Measurements from ENCODE around the gene CRNKL1.
"Not testable (repeated sequence)": the region's sequence is repeated elsewhere in the genome, so short reads cannot be mapped to it uniquely, and the experiment has no call there.

CRNKL1 gene

GRCh38 chr20:20010639-20011500 is 41.4 kb downstream of the CRNKL1 start:
- H3K9ac ChIP-seq (ENCODE audit: insufficient read length) = peak overlapping the region; percentile 42
- H3K27ac ChIP-seq = peak overlapping the region; percentile 71
- H3K9me3 ChIP-seq (ENCODE audit: low read depth, low read length) = no peaks in the 10 kb centered on the region
- TF ChIP-seq EZH2 (IDR thresholded peaks at IDR 0.05) = no peak
- TF ChIP-seq FOXP2 (optimal IDR thresholded peaks at IDR 0.05; ENCODE audit: control extremely low read depth, extremely low read length, insufficient read depth) = no peak
- TF ChIP-seq POLR2AphosphoS5 (IDR thresholded peaks at IDR 0.05; ENCODE audit: borderline replicate concordance, low read depth, low read length) = no peak
- peak overlapping the region; percentile 19; the same call in 1 of the 2 replicates for H3K4me3 ChIP-seq
- H3K36me3 ChIP-seq (ENCODE audit: insufficient read depth, low read length) = no peaks in the 10 kb centered on the region
- no peak for DNase-seq (ENCODE audit: low read depth, low spot score)

GRCh38 chr20:20009784-20010253 is 42.4 kb downstream of the CRNKL1 start:
- no peak for DNase-seq (ENCODE audit: low read depth, low spot score)
- H3K27ac ChIP-seq = no peak overlapping the region
- no peak for TF ChIP-seq POLR2AphosphoS5 (IDR thresholded peaks at IDR 0.05; ENCODE audit: borderline replicate concordance, low read depth, low read length)
- no peaks in the 10 kb centered on the region for H3K9me3 ChIP-seq (ENCODE audit: low read depth, low read length)
- no peak overlapping the region for H3K9ac ChIP-seq (ENCODE audit: insufficient read length)
- no peak overlapping the region for H3K4me3 ChIP-seq
- H3K36me3 ChIP-seq (ENCODE audit: insufficient read depth, low read length) = no peaks in the 10 kb centered on the region

- Histone ChIP-seq H3K4me3 (no peak overlapping the region), H3K27ac (peak overlapping the region; percentile 2; the same call in 1 of the 2 replicates), H3K36me3 (ENCODE audit: insufficient read depth, low read length) (no peaks in the 10 kb centered on the region), H3K9me3 (ENCODE audit: low read depth, low read length) (no peaks in the 10 kb centered on the region), H3K9ac (ENCODE audit: insufficient read length) (no peak overlapping the region)
- no peak for DNase-seq (ENCODE audit: low read depth, low spot score)
- no peak for TF ChIP-seq FOXP2 (optimal IDR thresholded peaks at IDR 0.05; ENCODE audit: control extremely low read depth, extremely low read length, insufficient read depth)
- TF ChIP-seq EZH2 (IDR thresholded peaks at IDR 0.05) = no peak
- TF ChIP-seq POLR2AphosphoS5 (IDR thresholded peaks at IDR 0.05; ENCODE audit: borderline replicate concordance, low read depth, low read length) = no peak
These were observed 46.9 kb downstream of the CRNKL1 start for GRCh38 chr20:20005342-20005741.

GRCh38 chr20:20003955-20004322 is 48.3 kb downstream of the CRNKL1 start:
- peak overlapping the region; percentile 92 for H3K27ac ChIP-seq
- not testable (repeated sequence) for DNase-seq (ENCODE audit: low read depth, low spot score)

GRCh38 chr20:20003031-20003954 is 49.0 kb downstream of the CRNKL1 start:
- Histone ChIP-seq H3K9ac (ENCODE audit: insufficient read length) (peak overlapping the region; percentile 61), H3K36me3 (ENCODE audit: insufficient read depth, low read length) (no peaks in the 10 kb centered on the region), H3K9me3 (ENCODE audit: low read depth, low read length) (no peaks in the 10 kb centered on the region), H3K4me3 (peak overlapping the region; percentile 73), H3K27ac (peak overlapping the region; percentile 92)
- TF ChIP-seq FOXP2 (optimal IDR thresholded peaks at IDR 0.05; ENCODE audit: control extremely low read depth, extremely low read length, insufficient read depth) (no peak), POLR2AphosphoS5 (IDR thresholded peaks at IDR 0.05; ENCODE audit: borderline replicate concordance, low read depth, low read length) (no peak; the same call in 1 of the 2 replicates), EZH2 (IDR thresholded peaks at IDR 0.05) (no peak)
- DNase-seq (ENCODE audit: low read depth, low spot score) = no peak

More at GRCh38 chr20:20003955-20004322, 48.3 kb downstream of the CRNKL1 start:
- not testable (repeated sequence) for H3K9me3 ChIP-seq (ENCODE audit: low read depth, low read length); H3K36me3 ChIP-seq (ENCODE audit: insufficient read depth, low read length)
- peak overlapping the region; percentile 61 for H3K9ac ChIP-seq (ENCODE audit: insufficient read length)
- peak overlapping the region; percentile 73 for H3K4me3 ChIP-seq

- H3K9me3 ChIP-seq (ENCODE audit: low read depth, low read length) = no peaks in the 10 kb centered on the region
- H3K9ac ChIP-seq (ENCODE audit: insufficient read length) = no peak overlapping the region
- H3K4me3 ChIP-seq = peak overlapping the region; percentile 73
- H3K36me3 ChIP-seq (ENCODE audit: insufficient read depth, low read length) = no peaks in the 10 kb centered on the region
- TF ChIP-seq FOXP2 (optimal IDR thresholded peaks at IDR 0.05; ENCODE audit: control extremely low read depth, extremely low read length, insufficient read depth) (no peak), EZH2 (IDR thresholded peaks at IDR 0.05) (no peak), POLR2AphosphoS5 (IDR thresholded peaks at IDR 0.05; ENCODE audit: borderline replicate concordance, low read depth, low read length) (no peak; the same call in 1 of the 2 replicates)
- DNase-seq (ENCODE audit: low read depth, low spot score) = no peak
- peak overlapping the region; percentile 92 for H3K27ac ChIP-seq
These were observed 49.9 kb downstream of the CRNKL1 start for GRCh38 chr20:20002101-20002998.

GRCh38 chr20:20000211-20000968 is 51.9 kb downstream of the CRNKL1 start:
- Histone ChIP-seq H3K4me3 (no peak overlapping the region), H3K9ac (ENCODE audit: insufficient read length) (no peak overlapping the region), H3K9me3 (ENCODE audit: low read depth, low read length) (no peaks in the 10 kb centered on the region), H3K27ac (no peak overlapping the region; the same call in 1 of the 2 replicates), H3K36me3 (ENCODE audit: insufficient read depth, low read length) (no peaks in the 10 kb centered on the region)
- DNase-seq (ENCODE audit: low read depth, low spot score) = no peak
- no peak for TF ChIP-seq EZH2 (IDR thresholded peaks at IDR 0.05)
- no peak for TF ChIP-seq POLR2AphosphoS5 (IDR thresholded peaks at IDR 0.05; ENCODE audit: borderline replicate concordance, low read depth, low read length)

All from SK-N-MC (cell line).